HS-27A (cell line): ENCODE measurements around the gene TBC1D24.
"Not testable (repeated sequence)": the region's sequence is repeated elsewhere in the genome, so short reads cannot be mapped to it uniquely, and the experiment has no call there.

Experiments
- DNase-seq: peaks from one replicate; pipeline ENCODE4 v3.0.0-alpha.2; 2012; ENCODE audit warnings: low read depth, missing footprints

TBC1D24 gene

DNA sequence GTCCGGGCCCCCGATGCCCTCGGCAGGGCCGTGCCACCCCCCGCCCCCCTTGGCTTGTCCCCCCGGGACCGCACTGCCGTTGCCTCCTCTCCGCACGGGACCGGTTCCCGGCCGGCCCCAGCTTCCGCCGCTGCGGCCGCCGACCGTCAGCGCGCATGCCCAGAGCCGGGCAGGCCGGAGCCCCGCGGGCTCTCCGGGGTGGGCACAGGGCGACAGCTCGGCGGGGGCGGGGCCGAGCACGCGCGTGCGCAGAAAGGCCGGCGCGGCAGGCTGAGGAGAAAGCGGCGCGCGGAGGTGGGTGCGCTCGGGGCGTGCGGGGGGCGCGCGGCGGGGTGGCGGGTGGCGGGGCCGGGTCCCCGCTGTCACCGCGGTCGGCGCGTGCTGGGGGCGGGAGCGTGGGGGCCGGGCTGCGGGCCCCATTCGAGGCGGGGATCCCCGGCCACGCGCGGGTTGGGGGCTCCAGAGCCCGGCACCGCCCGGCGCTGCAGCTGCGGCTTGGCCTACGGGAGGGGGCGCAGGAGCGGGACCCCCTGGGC, at the start of gene TBC1D24:
Gene TBC1D24 (plus strand): TSS at position 251 of the 536 bp plus-strand sequence. CDS start 21,022 bp downstream, outside the sequence.
- no peak for DNase-seq

DNA sequence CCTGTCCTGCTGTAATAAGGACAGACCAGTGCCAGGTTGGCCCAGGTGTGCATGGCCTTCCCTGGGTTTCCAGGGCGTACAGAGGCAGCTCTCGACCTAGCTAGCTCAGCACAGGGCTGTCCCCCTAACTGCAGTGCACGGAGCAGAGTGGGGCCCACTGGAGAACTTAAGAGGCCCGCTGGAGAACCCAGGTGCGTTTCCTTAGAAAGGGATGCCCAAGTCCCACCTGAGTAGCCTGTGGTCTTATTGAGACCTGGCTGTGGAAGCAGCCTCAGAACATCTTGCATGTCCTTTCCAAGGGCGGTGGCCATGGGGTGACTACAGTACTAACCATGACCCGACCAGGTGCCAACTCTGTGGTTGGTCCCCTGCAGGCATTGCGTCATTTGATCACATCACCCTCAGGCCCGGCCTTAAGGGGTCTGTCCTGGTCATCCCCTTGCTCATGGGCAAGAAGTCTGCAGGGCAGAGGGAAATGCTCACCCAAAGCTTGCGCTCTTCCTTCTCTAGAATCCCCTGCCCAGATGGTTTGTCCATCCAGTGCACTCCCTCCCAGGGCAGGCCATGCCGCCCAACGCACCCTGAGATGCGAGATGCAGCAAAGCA, 49.0 kb upstream of the TBC1D24 start:
- DNase-seq: no peak

DNA sequence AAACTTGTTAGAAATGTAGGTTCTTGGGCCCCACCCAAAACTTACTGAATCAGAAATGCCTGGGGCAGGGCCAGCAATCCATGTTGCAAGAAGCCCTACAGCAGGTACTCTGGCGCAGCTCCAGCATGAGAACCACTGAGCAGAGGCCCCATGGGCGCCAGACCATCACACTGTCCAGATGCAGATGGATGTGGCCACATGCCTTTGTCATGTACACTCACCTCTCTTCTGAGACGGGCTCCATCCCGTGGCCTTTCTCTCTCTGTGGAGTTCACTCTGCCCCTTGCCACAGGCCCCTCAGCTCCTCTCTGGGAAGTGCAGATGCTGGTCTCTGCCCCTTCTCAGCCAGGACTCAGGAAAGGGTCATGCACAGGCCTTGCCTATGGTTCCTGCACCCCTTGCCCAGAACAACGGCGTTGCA, 48.0 kb upstream of the TBC1D24 start:
- DNase-seq: no peak

DNA sequence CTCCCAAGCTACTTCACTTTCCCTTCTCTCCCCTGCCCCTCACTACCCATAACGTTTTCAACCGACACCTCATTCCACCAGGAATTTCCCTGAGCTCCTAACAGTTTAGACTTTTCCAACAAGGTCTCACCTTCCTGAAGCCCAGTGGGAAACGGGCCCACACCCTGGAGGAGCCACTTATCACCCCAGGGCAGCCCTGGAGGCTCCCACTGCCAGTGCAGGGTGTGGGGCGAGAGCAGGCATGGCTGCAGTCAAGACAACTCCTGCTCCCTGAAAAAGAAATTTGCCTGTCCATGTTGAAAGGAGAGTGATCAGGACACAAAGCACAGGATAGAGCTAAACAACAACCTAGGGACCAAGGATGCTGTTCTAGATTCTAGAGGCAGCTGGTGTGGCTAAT, 47.4 kb upstream of the TBC1D24 start:
- no peak for DNase-seq

DNA sequence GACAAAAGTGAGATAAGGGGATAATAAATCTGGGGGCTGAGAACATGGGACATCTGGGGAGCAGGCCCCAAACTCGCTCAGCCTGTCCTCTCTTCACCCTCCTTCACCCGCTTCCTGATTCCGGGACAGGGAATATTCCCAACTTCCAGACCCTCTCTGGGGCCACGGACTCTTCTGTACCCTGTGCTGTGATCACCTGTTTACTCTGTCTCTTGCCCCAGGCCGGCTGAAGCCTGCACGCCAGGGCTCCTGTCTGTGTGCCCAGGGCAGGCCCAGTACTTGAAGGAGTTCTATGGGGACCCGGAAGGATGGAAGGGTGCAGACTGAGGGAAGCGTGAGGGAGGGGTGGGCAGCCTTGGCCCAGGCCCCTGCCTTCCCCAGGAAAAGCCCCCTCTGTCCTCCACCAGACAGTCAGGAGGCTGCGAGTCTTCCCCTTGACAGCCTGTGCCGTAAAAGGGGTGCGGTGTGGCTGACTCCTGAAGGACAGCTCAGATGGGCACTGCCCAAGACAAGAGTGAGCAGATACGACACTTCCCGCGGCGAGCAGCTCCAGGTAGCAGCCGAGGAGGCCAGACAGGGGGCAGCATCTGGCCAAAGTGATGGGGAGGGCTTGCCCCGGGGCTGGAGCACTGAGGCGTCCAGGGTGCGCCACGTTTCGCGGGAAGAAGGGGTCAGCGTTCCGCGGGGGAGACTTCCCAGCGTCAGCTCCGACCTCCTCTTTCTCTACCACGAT, 46.7 kb upstream of the TBC1D24 start:
- DNase-seq: no peak

DNA sequence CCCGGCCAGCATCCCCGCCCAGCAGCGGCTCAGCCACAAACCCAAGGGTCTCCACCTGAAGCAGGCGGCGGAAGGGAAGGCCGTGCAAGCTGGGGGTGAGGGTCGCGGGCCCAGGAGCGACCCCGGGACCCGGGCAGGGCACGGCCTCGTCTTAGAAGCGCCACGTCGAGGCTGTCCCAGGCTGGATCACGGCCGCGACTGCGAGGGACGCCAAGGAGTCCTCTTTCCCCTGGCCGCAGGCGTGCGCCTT, 46.2 kb upstream of the TBC1D24 start:
- no peak for DNase-seq

DNA sequence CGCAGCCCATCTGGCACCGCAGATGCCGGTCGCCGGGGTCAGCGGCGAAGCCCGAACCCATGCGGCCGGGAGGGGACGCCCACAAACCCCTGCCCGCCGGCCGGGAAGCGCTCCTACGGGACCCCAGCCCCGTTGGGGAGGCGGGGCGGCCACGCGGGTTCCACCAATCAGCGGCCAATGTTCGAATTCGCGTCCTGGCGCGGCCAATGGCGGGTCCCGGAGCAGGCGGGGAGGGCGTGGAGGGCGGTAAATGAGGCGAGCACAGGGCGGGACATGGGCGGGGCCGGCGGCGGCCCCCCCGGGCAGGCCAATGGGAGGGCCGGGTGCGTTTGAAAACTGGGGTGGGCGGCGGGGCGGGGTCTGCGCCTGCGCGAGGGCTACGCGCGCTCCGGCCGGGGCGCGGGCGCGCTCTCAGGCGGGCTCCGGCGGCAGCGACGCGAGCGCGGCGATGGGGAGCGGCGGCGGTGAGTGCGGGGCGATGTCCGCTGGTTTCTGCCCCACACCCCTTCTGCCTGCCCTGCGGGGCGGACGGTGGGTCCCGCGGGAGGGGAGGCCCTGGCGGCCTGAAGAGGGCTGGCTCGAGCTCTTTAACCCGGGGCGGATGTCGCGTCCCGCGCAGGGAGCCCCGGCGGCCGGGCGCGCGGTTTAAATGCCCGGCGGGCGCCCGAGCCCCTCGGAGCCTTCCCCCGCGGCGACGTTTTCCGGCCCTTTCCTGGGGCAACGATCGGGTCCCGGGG, 45.7 kb upstream of the TBC1D24 start, which contains the start of gene CCNF:
Gene CCNF (plus strand): TSS at position 414 of the 737 bp plus-strand sequence. CDS start 35 bp downstream, at position 449.
- peak; percentile 72 for DNase-seq

DNA sequence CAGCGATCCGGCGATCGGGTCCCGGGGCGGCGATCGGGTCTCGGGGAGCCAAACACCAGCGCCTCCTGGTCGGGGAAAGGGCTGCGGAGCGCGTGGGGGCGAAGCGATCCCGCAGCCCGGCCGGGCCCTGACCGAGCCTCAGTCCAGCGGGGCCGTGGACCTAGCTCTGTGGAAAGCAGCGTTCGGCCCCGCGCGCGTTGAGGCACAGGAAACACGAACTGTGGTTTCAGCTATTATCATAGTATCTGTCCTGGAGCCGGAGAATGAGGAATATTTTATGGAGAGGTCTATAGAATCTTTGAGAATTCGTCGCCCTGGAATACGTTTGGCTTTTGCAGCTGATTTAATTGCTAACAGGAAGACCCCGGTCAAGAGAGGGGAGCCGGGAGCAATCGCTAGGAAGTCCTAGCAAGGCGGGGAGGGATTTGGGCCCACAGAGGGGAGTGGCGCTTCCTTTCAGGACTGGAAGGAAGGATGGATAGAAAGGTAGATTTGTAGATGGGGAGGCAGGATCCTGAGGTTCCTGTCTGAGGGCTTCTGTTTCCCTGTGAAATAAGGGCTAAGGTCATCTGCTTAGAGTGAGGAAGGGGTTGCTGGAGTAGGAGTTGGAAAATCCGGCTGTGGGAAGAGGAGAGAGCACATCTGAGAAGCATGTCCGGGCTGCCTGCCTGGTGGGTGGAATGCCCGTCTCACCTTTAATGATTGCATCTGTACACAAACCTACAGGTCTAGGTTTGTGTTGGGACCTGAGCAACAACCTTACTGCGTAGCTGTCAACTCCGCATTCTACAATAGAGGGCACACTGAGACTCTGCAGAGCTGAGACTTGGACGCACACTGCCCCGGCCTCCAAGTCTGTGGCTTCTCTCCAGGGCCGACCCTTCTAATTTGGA, 44.9 kb upstream of the TBC1D24 start:
- no peak for DNase-seq

DNA sequence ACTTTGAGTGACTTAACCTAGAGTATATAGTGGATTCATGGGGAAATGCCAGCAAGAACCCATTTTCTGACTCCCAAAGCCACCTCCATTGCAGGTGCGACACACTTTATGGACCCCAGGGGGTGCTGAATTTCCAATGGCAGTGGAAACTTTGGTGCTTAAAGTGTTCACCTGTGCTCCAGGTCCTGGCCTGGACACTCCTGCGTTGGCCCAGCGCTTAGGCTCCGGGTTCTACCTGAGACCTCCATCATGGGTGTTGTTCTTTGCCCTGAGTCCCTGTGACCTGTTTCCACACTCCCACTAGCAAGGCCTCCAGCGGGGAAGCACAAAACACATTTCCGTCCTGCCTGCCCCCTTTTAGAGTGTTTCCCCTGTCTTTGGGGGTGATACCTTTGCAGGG, 42.6 kb upstream of the TBC1D24 start:
- DNase-seq: no peak

DNA sequence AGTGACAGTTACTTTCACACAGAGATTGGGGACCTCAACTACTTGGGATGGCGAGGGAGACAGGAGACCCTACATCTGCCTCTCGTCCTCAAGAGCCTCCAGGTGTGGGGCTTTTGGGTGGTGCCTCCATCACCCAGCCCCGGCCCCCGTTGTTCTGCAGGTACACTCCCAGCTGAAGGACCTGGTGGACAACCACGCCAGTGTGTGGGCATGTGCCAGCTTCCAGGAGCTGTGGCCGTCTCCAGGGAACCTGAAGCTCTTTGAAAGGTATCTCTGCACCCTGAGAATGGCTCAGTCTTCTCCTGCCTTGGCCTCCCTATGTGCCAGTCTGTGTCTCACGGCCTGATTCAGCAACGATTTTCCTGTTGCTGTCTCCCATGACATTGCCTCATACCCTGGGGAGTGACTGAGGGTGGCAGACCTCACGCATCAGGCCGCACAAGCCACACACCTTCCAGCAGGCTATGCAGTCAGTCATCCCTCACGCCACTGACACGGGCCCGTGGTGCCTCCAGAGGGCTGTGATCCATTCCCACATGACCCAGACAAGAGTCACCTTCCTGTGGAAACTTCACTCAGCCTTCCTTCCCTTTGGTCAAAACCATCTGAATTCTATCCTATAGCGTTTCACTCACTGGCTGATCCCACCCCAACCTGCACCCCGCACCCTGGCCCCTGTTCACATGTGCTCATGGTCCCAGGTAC, 42.0 kb upstream of the TBC1D24 start:
- DNase-seq: no peak

DNA sequence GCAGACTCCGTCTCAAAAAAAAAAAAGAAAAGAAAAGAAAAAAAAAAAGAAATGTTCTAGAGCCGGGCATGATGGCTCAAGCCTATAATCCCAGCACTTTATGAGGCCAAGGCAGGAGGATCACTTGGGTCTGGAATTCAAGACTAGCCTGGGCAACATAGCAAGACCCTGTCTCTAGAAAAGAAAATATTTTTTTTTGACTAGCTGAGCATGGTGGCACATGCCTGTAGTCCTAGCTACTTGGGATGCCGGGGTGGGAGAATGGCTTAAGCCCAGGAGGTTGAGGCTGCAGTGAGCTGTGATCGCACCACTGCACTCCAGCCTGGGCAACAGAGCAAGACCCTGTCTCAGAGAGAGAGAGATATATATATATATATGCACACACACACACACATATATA, 39.7 kb upstream of the TBC1D24 start:
- not testable (repeated sequence) for DNase-seq

DNA sequence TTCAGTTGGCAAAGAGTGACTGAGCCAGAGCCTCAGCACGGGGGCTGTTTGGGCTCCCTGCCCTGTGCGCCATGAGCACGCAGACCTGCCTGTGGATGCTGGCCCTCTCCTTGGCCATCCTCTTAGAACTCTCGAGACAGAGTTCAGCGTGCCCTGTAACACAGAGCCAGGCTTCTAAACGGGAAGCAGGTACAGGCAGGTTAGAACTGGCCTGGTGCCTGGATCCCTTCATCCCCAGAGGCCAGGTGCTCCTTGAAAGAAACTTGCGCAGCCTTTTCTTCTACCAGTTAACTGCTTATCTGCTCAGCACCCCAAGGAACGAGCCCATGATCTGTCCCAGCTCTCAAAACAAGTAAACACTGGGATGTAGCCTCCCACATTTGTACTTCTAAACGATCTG, 38.8 kb upstream of the TBC1D24 start:
- DNase-seq: no peak

DNA sequence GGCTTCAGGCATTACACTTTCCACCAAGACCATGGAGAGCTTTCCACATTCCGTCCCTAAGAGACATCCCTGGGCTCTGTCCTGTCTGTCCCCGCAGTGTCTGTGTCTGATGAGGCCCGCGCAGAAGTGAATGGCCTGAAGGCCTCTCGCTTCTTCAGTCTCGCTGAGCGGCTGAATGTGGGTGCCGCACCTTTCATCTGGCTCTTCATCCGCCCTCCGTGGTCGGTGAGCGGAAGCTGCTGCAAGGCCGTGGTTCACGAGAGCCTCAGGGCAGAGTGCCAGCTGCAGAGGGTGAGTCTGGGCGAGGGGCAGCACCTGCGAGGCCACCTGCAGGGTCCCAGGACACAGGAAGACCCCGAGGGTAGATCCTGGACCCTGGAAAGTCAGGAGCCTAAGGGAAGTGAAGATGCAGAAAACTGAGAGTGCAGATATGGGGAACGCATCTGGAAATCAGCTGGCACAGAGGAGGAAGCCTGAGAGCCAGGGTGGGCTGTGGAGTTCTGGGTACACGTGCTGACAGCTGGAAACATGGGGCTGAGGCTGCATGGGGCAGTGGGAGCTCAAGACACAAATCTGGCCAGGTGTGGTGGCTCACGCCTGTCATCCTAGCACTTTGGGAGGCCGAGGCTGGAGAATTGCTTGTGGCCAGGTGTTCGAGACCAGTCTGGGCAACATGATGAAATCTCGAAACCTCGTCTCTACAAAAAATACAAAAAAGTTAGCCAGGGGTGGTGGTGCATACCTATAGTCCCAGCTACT, 37.7 kb upstream of the TBC1D24 start:
- DNase-seq: no peak

DNA sequence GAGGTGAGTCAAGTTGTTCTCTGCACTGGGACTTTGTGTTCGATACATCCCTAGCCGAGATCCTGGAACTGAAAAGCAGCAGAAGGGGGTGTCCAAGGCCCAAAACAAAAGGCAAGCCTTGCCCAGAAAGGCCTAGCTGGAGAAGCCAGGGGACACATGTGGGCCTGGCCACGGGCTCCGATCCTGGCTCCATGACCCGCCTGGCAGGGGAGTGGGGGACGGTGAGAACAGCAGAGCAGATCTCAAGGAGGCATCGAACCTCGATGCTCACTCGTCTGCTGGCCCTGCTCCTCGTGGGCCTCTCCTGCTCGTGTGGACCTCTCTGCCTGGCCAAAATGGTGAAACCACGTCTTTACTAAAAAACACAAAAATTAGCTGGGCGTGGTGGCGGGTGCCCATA, 36.8 kb upstream of the TBC1D24 start:
- DNase-seq: no peak

DNA sequence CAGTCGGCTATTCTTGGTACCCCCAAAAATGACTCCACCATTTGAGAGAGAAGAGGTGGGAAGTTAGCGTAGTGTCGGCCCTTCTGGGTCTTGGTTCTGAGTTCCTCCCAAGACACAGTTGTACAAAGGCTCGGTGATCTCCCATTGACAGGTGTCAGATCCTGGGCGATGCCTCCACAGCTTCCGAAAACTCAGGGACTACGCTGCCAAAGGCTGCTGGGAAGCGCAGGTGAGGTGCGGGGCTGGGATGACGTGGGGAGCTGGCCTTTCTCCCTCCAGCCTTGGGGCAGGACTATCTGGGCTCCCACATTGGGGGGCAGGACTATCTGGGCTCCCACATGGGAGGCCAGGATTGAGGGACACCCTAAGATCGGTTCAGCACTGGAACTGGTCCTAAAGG, 35.3 kb upstream of the TBC1D24 start:
- no peak for DNase-seq

DNA sequence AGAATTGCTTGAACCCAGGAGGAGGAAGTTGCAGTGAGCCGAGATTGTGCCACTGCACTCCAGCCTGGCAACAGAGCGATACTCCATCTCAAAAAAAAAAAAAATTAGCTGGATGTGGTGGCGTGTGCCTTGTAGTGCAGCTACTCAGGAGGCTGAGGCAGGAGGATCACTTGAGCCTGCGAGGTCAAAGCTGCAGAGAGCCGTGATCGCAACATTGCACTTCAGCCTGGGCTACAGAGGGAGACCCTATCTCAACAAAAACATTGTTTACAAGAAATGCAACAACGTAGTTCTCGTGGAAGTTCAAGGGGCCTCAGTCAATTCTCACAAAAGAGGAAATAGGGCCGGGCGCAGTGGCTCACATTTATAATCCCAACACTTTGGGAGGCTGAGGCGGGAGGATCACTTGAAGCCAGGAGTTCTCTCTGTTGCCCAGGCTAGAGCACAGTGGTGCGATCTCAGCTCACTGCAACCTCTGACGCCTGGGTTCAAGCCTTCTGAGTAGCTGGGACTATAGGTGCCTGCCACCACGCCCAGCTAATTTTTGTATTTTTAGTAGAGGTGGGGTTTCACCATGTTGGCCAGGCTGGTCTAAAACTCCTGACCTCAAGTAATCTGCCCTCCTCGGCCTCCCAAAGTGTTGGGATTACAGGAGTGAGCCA, 33.7 kb upstream of the TBC1D24 start:
- DNase-seq: not testable (repeated sequence)

DNA sequence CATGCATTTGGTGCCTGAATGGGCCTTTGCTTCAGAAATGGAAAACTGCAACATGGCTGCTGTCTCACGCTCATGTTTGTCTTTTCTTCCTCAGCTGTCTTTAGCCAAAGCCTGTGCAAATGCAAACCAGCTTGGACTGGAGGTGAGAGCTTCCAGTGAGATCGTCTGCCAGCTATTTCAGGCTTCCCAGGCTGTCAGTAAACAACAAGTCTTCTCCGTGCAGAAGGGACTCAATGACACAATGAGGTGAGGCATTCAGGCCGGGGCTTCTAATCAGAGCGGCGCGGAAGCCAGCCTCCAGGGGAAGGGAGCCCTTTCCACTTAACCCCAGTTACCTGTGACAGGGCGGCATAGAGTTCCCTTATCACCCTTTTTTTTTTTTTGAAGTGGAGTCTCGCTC, 31.4 kb upstream of the TBC1D24 start:
- DNase-seq: no peak

DNA sequence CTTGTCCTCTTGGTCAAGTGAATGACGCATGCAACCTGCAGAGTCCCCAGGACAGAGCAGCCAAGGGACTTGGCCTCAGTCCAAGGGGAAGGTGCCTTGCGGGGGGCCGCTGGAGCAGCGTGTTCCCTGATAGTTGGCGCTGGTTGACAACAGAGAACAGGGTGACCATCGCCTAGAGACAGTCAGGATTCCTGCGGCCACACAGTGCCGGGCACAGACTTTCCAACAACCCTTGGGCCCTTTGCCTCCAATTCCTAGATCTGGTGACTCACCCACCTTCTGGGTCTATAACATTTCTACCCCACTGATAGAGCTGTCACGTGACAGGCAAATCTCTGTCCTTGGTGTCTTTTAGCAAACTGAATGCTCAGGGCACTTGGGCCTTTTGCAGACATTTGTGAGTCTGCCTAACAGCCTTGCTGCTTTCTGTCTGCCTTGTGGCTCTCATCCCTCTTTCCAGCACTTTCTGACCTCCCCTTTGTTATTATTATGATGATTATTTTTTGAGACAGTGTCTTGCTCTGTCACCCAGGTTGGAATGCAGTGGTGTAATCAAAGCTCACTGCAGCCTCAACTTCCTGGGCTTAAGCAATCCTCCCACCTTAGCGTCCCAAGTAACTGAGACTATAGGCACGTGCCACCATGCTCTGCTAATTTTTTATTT, 26.9 kb upstream of the TBC1D24 start:
- DNase-seq: no peak

DNA sequence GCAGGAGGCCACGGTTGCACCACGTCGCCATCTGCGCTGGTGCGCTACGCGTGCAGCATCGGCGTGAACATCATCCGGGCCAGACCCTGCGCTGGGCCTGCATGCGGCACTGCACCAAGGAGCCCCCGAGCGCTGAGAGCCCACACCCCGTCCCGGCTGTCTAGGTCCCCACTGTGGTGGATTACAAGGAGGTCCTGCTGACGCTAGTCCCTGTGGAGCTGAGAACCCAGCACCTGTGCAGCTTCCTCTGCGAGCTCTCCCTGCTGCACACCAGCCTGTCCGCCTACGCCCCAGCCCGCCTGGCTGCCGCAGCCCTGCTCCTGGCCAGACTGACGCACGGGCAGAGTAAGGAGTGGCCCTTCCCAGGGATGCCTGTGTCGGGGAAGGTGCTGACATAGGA, 25.8 kb upstream of the TBC1D24 start:
- DNase-seq: no peak

DNA sequence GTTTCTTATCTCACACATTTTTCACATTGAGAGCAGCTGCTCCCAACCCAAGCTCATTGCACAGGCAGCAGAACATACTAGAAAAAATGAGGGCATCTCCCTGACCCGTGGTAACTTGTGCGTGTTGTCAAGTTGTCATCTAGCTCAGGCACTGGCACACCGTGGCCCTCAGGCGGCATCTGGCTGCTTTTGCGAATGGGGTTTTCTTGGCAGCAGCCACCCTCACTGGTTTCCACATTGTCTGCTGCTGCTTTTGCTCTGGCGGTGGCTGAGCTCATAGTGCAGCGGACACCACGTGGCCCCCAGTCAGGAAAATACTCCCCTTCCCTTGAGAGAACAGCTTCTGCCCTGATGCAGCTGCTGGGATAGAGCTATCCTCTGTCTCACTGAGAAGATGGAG, 24.4 kb upstream of the TBC1D24 start:
- DNase-seq: no peak
